BLaER1 treated with 17β-estradiol and CSF1 and Interleukin-3, amounts not matched to agents 10 nM and 100 nM (cell line): ENCODE data around the gene SPTY2D1.
"Not testable (repeated sequence)": the region's sequence is repeated elsewhere in the genome, so short reads cannot be mapped to it uniquely, and the experiment has no call there.

Experiments used
- H3K27ac ChIP-seq, 11 experiments: shearing (Covaris generic); formaldehyde crosslinking; 2 replicates each; pipeline ENCODE4 v1.8.1; 2022
- H3K27me3 ChIP-seq, 11 experiments: shearing (Covaris generic); formaldehyde crosslinking; 2 replicates each; pipeline ENCODE4 v1.8.1; 2022
- H3K36me3 ChIP-seq, 11 experiments: shearing (Covaris generic); formaldehyde crosslinking; 2 replicates each; pipeline ENCODE4 v1.8.1; 2022
- H3K4me1 ChIP-seq, 10 experiments: shearing (Covaris generic); formaldehyde crosslinking; 2 replicates each; pipeline ENCODE4 v1.8.1; 2022
- H3K4me2 ChIP-seq, 11 experiments: shearing (Covaris generic); formaldehyde crosslinking; 2 replicates each; pipeline ENCODE4 v1.8.1; 2022
- H3K4me3 ChIP-seq, 10 experiments: shearing (Covaris generic); formaldehyde crosslinking; 2 replicates each; pipeline ENCODE4 v1.8.1; 2022
- H3K9ac ChIP-seq, 11 experiments: shearing (Covaris generic); formaldehyde crosslinking; 2 replicates each; pipeline ENCODE4 v1.8.1; 2022
- H3K9me3 ChIP-seq, 11 experiments: shearing (Covaris generic); formaldehyde crosslinking; replicated peaks in 1 of 11; 2 replicates each; pipeline ENCODE4 v1.8.1; 2022
- H4K20me1 ChIP-seq, 11 experiments: shearing (Covaris generic); formaldehyde crosslinking; 2 replicates each; pipeline ENCODE4 v1.8.1; 2022
- Cebpa-rat ChIP-seq, 11 experiments: shearing (Covaris generic); IDR thresholded peaks; 2 replicates each; pipeline ENCODE4 v1.8.1; 2022

Gene SPTY2D1

GRCh38 chr11:18634140-18635032, at the start of gene SPTY2D1:
Gene SPTY2D1 (minus strand): TSS chr11:18634342. CDS start chr11:18634257, 85 bp downstream.
- H3K4me2 ChIP-seq, result peak within 1 kb of the TSS; percentile 90 to 98 (median 95)
- H3K9me3 ChIP-seq, result no peaks in the 10 kb centered on the region
- no peaks in the 10 kb centered on the region for H3K27me3 ChIP-seq
- peak within 1 kb of the TSS; percentile 81 to 96 (median 90) for H3K27ac ChIP-seq
- H3K36me3 ChIP-seq, result peaks cover 0 to 11% (median 6%) of the 10 kb centered on the region in 11 experiments; a peak in 6 of 22 replicates
- peaks cover 18 to 25% (median 22%) of the 10 kb centered on the region in 10 experiments for H3K4me1 ChIP-seq
- peaks cover 13 to 46% (median 37%) of the 10 kb centered on the region in 11 experiments; a peak in 18 of 22 replicates for H4K20me1 ChIP-seq
- H3K9ac ChIP-seq, result peak within 1 kb of the TSS; percentile 85 to 95 (median 91)
- H3K4me3 ChIP-seq, result peak within 1 kb of the TSS; percentile 81 to 99 (median 92)
- no peak for TF ChIP-seq Cebpa-rat (IDR thresholded peaks at IDR 0.05)

DNA sequence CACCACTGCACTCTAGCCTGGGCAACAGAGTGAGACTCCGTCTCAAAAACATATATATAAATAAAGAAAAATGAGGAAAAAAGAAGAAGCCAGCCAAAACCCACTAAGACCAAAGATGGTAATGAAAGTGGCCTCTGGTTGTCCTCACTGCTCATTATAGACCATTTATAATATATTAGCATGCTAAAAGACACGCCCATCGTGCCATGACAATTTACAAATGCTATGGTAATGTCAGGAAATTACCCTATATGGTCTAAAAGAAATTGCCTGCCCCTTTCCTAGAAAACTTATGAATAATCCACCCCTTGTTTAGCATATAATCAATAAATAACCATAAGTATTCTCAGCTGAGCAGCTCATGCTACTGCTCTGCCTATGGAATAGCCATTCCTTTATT, 48.3 kb upstream of the SPTY2D1 start:
- no peaks in the 10 kb centered on the region for H3K36me3 ChIP-seq

DNA sequence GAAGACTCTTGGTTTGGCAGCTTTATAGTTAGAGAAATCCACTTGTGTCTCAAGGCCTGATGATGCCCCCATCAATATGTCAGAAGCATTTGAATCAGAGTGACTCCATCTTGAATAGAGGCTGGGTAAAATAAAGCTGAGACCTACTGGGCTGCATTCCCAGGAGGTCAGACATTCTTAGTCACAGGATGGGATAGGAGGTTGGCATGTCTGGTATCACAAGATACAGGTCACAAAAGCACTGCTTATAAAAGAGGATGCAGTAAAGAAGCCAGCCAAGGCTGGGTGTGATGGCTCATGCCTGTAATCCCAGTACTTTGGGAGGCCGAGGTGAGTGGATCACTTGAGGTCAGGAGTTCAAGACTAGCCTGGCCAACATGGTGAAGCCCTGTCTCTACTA, 47.8 kb upstream of the SPTY2D1 start:
- not testable (repeated sequence) for H3K9ac ChIP-seq, H4K20me1 ChIP-seq, H3K4me3 ChIP-seq, H3K4me2 ChIP-seq, H3K36me3 ChIP-seq, H3K9me3 ChIP-seq, H3K27ac ChIP-seq, H3K27me3 ChIP-seq, H3K4me1 ChIP-seq

More for the DNA sequence above, 48.3 kb upstream of the SPTY2D1 start:
- no peak overlapping the region for H3K27ac ChIP-seq
- no peak overlapping the region for H3K4me2 ChIP-seq
- no peaks in the 10 kb centered on the region for H3K4me1 ChIP-seq
- H3K4me3 ChIP-seq, result no peak overlapping the region
- TF ChIP-seq Cebpa-rat (IDR thresholded peaks at IDR 0.05), result no peak
- no peaks in the 10 kb centered on the region for H3K27me3 ChIP-seq
- no peak overlapping the region for H3K9ac ChIP-seq
- H3K9me3 ChIP-seq, result no peaks in the 10 kb centered on the region
- H4K20me1 ChIP-seq, result no peaks in the 10 kb centered on the region

DNA sequence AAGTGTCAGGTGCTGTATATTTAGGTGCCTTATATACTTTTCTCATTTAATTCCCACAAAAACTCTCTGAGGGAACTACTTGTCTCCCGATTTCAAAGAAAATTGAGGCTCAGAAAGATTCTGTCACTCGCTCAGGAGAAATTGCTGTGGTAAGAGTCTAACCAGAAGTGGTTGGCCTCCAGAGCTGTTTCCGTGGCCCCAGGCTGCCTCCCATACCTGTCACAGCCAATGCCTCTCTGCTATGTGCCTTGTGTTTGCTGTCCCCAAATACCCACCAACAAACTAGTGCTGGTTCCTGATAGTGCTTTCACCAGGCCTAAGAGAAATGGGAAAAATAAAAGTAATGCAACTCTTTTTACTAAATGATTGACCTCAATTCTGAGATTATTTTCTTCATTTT, 43.4 kb upstream of the SPTY2D1 start:
- Histone ChIP-seq H3K4me1 (peaks cover 0 to 1% (median 0%) of the 10 kb centered on the region in 10 experiments; a peak in 1 of 20 replicates), H4K20me1 (no peaks in the 10 kb centered on the region), H3K9ac (no peak overlapping the region), H3K9me3 (peaks cover 0 to 7% (median 0%) of the 10 kb centered on the region in 11 experiments; a peak in 1 of 22 replicates), H3K27me3 (no peaks in the 10 kb centered on the region), H3K4me2 (no peak overlapping the region), H3K4me3 (no peak overlapping the region), H3K36me3 (no peaks in the 10 kb centered on the region), H3K27ac (no peak overlapping the region)
- TF ChIP-seq Cebpa-rat (IDR thresholded peaks at IDR 0.05), result no peak

- no peak overlapping the region for H3K4me2 ChIP-seq
- no peak for TF ChIP-seq Cebpa-rat (IDR thresholded peaks at IDR 0.05)
- H4K20me1 ChIP-seq, result no peaks in the 10 kb centered on the region
- peaks cover 0 to 8% (median 0%) of the 10 kb centered on the region in 11 experiments; a peak in 1 of 22 replicates for H3K9me3 ChIP-seq
- H3K36me3 ChIP-seq, result no peaks in the 10 kb centered on the region
- no peak overlapping the region for H3K27ac ChIP-seq
- no peak overlapping the region for H3K9ac ChIP-seq
- H3K4me3 ChIP-seq, result no peak overlapping the region
- no peaks in the 10 kb centered on the region for H3K27me3 ChIP-seq
- peaks cover 0 to 7% (median 5%) of the 10 kb centered on the region in 10 experiments; a peak in 12 of 20 replicates for H3K4me1 ChIP-seq
These were observed 42.7 kb upstream of the SPTY2D1 start for GRCh38 chr11:18676803-18677202.

DNA sequence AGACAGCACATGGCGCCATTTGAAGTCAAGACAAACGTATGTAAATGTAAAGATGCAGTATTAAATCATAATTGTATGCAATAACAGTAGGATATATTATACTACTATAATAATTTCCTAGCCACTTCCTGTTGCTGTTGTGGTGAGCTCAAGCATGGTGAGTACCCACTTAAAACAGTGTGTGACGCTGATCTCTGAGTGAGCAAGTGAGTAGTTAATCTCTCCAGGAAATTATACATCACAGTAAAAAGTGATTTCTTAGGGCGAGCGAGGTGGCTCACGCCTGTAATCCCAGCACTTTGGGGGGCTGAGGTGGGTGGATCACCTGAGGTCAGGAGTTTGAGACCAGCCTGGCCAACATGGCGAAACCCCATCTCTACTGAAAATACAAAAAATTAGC, 38.1 kb upstream of the SPTY2D1 start:
- H3K9ac ChIP-seq, H3K9me3 ChIP-seq, H4K20me1 ChIP-seq, H3K27me3 ChIP-seq, H3K27ac ChIP-seq, H3K36me3 ChIP-seq, H3K4me3 ChIP-seq: not testable (repeated sequence)
- Histone ChIP-seq H3K4me2 (peak overlapping the region in 6 of 11 experiments; percentile 8 to 42 (median 30); a peak in 3 of 22 replicates), H3K4me1 (peaks cover 0 to 44% (median 14%) of the 10 kb centered on the region in 10 experiments; a peak in 15 of 20 replicates)

GRCh38 chr11:18671246-18671645, 37.1 kb upstream of the SPTY2D1 start:
- Histone ChIP-seq H3K27me3 (no peaks in the 10 kb centered on the region), H3K4me3 (no peak overlapping the region), H3K4me1 (peaks cover 0 to 53% (median 18%) of the 10 kb centered on the region in 10 experiments; a peak in 15 of 20 replicates), H4K20me1 (no peaks in the 10 kb centered on the region), H3K27ac (no peak overlapping the region), H3K9ac (no peak overlapping the region), H3K4me2 (no peak overlapping the region), H3K9me3 (peaks cover 0 to 8% (median 0%) of the 10 kb centered on the region in 11 experiments; a peak in 1 of 22 replicates), H3K36me3 (no peaks in the 10 kb centered on the region)
- no peak for TF ChIP-seq Cebpa-rat (IDR thresholded peaks at IDR 0.05)

DNA sequence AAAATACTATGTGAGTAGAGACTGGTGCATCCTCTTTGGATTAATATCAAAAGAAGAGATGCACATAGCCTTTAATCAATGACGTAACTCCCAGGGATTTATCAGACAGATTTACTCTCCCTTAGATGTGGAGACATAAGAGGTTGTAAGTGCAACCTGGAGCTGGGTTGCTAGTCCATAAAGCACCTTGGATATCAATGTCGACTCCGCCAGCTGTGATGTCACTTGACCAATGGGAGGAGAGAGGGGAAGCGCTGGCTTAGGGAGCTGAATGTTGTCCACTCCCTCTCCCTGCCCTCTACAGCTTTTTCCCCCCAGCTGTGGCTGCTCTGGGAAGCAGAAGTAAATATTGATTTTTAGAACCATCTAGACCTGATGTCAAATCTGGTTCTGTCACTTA, 35.6 kb upstream of the SPTY2D1 start:
- Histone ChIP-seq H3K4me1 (peaks cover 0 to 59% (median 18%) of the 10 kb centered on the region in 10 experiments; a peak in 15 of 20 replicates), H3K36me3 (no peaks in the 10 kb centered on the region), H3K4me3 (no peak overlapping the region), H3K9ac (no peak overlapping the region), H3K27ac (no peak overlapping the region), H3K9me3 (peaks cover 0 to 8% (median 0%) of the 10 kb centered on the region in 11 experiments; a peak in 1 of 22 replicates), H3K4me2 (peak overlapping the region in 4 of 11 experiments; percentile 62 to 86 (median 83); a peak in 9 of 22 replicates), H4K20me1 (no peaks in the 10 kb centered on the region), H3K27me3 (no peaks in the 10 kb centered on the region)
- no peak for TF ChIP-seq Cebpa-rat (IDR thresholded peaks at IDR 0.05)

- TF ChIP-seq Cebpa-rat (IDR thresholded peaks at IDR 0.05), result no peak
- Histone ChIP-seq H3K27me3 (no peaks in the 10 kb centered on the region), H3K27ac (0 out of 22 replicates have a peak overlapping the region, but pooled peaks of 1 of the 11 experiments have one; percentile 14)
These were observed 35.1 kb upstream of the SPTY2D1 start for GRCh38 chr11:18669219-18669596.

More at GRCh38 chr11:18669219-18669596, 35.1 kb upstream of the SPTY2D1 start:
- Histone ChIP-seq H3K9ac (no peak overlapping the region; a peak in 1 of 22 replicates), H3K4me3 (no peak overlapping the region), H3K36me3 (no peaks in the 10 kb centered on the region), H3K9me3 (peaks cover 0 to 8% (median 0%) of the 10 kb centered on the region in 11 experiments; a peak in 1 of 22 replicates), H3K4me1 (peaks cover 0 to 59% (median 18%) of the 10 kb centered on the region in 10 experiments; a peak in 15 of 20 replicates), H4K20me1 (no peaks in the 10 kb centered on the region), H3K4me2 (peak overlapping the region in 5 of 11 experiments; percentile 51 to 86 (median 80); a peak in 10 of 22 replicates)
